HG02678 (cell line): ENCODE data around the gene TP53I13.
A peak's percentile ranks its signal among the peaks of the same experiment; 100 is the strongest.

ENCODE experiments used
- ATAC-seq: cut with Tn5 transposase; IDR thresholded peaks from one replicate; pipeline ENCODE4 v1.9.1; 2021; ENCODE audit warnings: mild to moderate bottlenecking, moderate library complexity; ENCODE audit not compliant: unreplicated experiment

Gene TP53I13

GRCh38 chr17:29567304-29567553, 1.3 kb upstream of the TP53I13 start:
- peak; percentile 7 for ATAC-seq

GRCh38 chr17:29567554-29568330, 759 bp upstream of the TP53I13 start:
- peak; percentile 41 for ATAC-seq

GRCh38 chr17:29569245-29569950, 897 bp downstream of the TP53I13 start:
- ATAC-seq: no peak

GRCh38 chr17:29570521-29570920, 2.0 kb downstream of the TP53I13 start:
- no peak for ATAC-seq

- no peak for ATAC-seq
These were observed 3.0 kb downstream of the TP53I13 start for GRCh38 chr17:29571486-29571882.

- no peak for ATAC-seq
These were observed 3.6 kb downstream of the TP53I13 start for GRCh38 chr17:29571883-29572681.

- ATAC-seq: no peak
These were observed 4.4 kb downstream of the TP53I13 start for GRCh38 chr17:29572691-29573557.

GRCh38 chr17:29573558-29573869, 5.0 kb downstream of the TP53I13 start:
- no peak for ATAC-seq

- no peak for ATAC-seq
These were observed 5.6 kb downstream of the TP53I13 start for GRCh38 chr17:29573871-29574731.

- ATAC-seq: no peak
These were observed 6.4 kb downstream of the TP53I13 start for GRCh38 chr17:29574732-29575510.

GRCh38 chr17:29575511-29576213, 7.2 kb downstream of the TP53I13 start:
- no peak for ATAC-seq

- ATAC-seq: no peak
These were observed 7.9 kb downstream of the TP53I13 start for GRCh38 chr17:29576214-29577000.

GRCh38 chr17:29577001-29577370, 8.5 kb downstream of the TP53I13 start:
- ATAC-seq: no peak

GRCh38 chr17:29577385-29578211, 9.1 kb downstream of the TP53I13 start:
- ATAC-seq: no peak

GRCh38 chr17:29578626-29579485, 10.4 kb downstream of the TP53I13 start:
- ATAC-seq: no peak
